ENCODE results near the gene APOLD1.
"Not testable (repeated sequence)": the region's sequence is repeated elsewhere in the genome, so short reads cannot be mapped to it uniquely, and the experiment has no call there.

Gene APOLD1

DNA sequence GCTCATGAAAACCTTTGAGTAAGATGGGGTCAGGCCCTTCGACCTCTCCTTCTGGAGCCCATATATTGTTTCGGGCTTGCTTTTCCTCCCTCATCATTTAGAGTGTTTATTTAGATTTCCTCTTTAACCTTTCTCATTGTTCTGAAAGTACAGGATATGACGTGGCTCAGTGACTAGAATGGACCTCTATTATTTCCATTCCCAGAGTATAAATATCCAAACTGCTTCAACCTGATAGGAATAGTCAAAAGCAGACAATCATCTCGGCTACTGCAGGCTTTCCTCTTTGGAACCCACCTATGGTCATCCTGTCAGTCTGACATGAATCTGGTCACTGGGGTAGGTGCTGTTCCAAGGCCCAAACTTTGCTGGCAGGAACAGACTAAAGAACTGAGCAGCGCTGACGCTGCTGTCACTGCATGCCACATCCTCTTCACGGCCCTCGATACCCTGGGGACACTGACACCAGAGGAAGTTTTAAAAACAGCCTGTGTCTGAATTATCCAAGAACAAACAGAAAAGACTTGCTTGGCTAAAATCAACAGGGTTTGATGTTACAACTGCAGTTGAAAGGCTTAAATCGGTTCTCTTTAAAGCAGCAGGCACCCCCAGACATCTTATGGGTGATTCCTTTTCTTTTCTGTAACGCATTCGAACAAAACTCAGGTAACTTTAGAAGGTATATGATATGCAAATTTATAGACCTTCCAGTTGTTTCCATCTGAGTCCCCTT lies 22.7 kb downstream of the APOLD1 start:
- no peak for DNase-seq (ENCODE audit: low spot score)

DNA sequence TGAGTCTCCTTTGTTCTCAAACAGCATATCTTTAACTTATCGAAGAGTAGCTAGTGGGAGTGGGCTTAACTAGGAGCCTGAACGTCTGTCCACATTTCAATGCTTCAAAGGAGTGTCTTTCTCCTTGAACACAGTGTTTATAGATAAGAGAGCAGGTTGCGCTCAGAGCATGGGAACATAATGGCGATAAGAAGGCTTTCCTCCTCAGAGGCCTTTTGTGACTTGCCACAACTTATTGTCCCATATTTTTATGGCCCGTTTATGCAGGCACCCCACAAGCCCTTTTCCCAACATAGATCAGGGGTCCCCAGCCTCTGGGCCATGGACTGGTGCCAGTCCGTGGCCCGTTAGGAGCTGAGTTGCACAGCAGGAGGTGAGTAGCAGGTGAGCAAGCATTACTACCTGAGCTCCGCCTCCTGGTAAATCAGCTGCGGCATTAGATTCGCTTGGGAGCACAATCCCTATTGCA lies 25.1 kb downstream of the APOLD1 start:
- no peak for DNase-seq (ENCODE audit: low spot score)

DNA sequence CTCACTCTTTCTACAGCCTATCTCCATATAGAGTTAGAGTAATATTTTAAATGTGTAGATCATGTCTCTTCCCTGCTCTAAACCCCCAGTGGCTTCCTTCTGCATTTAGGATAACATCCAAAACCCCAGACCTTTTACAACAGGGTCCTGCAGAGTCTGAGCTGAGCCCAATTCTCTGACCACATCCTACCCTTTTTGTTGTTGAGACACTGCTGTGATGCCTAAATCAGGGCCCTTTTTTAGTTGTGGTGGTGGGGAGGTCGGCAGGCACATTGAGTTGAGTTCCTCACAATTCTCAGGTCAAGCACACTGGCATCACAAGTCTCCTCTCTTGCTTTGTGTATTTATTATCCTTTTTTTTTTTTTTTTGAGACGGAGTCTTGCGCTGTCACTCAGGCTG lies 25.9 kb downstream of the APOLD1 start:
- DNase-seq (ENCODE audit: low spot score) = no peak

DNA sequence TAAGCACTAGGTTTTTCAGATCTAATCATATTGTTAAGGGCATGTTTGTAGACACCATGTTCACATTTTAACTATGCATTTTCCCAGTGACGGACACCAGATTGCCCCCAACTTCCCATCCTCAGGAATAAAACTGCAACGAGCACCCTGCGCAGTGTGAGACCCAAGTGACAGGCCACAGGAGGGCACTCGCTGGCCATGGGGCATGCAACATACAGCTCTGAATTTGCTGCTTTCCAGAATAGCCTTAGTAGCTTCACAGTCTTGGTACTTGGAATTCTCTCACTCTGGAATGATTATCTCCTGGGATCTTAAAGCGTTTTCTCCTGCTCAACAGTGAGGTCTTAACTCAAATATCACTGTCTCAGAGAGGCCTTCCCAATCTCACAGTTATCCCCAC lies 26.7 kb downstream of the APOLD1 start:
- no peak for DNase-seq (ENCODE audit: low spot score)

DNA sequence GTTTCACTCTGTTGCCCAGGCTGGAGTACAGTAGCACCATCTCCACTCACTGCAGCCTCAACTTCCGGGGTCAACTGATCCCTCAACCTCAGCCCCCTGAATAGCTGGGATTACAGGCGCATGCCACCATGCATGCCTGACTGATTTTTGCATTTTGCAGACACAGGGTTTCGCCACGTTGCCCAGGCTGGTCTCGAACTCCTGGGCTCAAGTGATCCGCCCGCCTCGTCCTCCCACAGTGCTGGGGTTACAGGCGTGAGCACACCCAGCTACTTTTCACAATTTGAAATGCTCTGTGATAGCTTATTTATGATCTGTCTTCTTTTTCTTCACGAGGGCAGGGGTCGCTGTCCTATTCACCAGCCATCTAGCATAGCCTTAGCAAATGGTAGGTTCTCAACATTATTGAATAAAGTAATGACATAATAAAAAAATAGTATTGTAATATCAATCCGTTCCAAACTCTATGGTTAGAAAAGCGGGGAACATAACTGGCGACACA lies 27.2 kb downstream of the APOLD1 start:
- no peak for DNase-seq (ENCODE audit: low spot score)

DNA sequence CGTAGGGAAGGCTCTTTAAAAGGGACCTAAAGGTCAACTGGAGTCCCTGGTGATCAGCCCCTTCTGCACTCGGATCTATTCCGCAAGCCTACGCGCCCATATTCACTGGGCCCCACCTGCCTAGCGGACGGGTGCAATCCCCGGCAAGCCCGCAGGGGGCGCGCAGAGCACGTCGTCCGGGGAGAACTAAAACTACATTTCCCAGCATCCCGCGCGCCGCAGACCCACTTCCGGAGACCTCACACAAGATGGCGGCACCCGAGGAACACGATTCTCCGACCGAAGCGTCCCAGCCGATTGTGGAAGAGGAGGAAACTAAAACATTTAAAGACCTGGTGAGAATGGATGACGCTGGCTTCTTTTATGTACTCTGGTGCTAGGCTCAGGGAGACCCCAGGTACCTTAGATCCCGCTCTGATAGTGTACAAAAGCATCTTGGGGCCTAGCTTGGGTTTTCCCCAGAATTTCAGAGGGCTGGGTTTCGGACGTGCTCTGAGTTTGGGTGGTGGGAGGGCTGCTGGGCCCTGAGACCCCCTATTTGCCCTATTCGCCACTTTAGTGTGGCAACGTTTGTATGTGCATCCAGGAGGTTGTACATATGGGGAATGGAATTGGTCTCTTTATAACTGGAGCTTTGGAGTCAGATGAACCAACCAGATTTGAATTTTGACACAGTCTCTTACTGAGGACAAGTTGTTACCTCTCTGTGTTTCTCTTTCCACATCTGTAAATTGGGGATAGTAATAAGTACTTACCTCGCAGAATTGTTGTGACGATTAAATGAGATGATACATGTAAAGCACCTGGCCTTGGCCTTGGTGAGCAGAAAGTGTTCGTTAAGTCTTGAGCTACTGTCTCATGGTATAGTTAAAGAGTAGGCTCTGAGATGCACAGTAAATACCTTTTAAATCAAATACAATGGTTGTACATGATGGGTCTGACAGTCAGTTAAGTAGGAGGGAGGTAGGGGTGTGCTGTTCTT lies 28.0 kb downstream of the APOLD1 start, which contains the start of gene DDX47:
Gene DDX47 (plus strand): TSS at position 227 of the 982 bp plus-strand sequence. CDS start 22 bp downstream, at position 249.
- DNase-seq (ENCODE audit: low spot score) = peak; percentile 83

DNA sequence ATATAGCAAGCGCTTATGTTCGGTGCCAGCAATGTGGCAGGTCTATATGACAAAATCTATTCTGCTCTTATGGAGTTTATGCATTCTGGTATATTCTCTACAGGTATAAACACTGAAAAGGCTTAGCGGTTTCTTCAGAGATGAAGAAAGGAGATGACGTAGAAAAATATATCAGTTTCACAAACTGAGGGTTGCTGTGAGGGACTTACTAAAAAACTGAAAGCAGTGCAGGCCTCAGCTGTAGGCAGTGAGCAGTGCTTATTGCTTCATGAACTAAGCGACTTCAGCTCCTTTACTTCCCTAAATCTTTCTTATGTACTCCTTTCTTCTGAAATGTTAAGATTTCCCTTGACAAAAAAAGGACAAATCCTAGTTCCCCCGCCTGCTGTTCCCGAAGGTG lies 32.2 kb downstream of the APOLD1 start:
- no peak for DNase-seq (ENCODE audit: low spot score)

DNA sequence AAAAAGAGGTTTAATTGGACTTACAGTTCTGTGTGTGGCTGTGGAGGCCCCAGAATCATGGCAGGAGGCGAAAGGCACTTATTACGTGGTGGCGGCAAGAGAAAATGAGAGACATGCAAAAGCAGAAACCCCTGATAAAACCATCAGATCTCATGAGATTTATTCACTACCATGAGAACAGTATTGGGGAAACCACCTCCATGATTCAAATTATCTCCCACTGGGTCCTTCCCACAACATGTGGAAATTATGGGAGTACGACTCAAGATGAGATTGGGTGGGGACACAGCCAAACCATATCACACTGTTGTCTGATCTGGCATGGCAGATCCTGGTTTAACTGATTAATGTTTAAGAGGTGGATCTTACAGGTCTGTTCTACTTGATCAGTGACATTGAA lies 33.2 kb downstream of the APOLD1 start:
- no peak for DNase-seq (ENCODE audit: low spot score)

DNA sequence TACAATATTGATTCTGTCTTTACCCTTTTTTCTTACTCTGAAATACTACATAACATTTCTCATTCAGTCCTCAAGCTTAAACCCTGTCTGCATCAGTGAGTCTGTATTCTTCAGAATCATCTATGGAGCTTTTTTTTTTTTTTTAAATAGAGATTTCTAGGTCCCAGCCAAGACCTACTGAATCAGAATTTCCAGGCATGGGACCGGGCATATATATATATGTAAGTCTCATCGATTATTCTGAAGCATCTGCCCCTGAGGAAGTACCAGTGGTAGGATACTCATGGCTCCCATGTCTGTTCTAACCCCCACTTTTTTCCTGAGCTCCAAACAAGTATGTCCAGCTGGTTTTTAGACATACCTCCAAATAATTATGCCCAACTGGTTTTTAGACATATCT lies 33.8 kb downstream of the APOLD1 start:
- DNase-seq (ENCODE audit: low spot score) = no peak

DNA sequence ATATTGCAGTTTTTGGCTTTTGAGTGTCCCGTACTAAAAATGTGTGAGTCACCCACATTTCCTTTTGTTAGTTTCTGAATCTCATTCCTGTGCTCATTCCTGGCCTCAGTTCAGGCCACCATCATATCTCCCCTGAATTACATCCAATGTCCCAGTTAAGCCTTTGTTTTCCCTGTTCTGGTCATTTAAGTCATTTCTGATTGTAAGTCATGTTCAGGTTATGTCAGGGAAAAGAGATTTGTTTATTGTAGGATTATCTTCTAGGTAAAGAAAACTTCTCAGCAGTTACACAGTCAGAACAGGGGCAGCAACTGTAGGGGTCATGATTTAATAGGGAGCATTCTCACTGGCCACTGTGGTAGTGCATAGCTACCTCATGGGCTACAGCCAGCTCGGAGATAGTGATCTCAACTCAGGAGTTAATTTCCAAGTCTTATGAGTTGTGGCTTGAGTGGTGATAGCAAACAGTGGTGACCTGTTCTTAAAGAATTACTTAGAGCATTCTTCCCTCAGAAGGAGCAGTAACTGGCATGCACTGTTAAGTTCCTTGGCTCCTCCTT lies 34.4 kb downstream of the APOLD1 start:
- DNase-seq (ENCODE audit: low spot score) = no peak

DNA sequence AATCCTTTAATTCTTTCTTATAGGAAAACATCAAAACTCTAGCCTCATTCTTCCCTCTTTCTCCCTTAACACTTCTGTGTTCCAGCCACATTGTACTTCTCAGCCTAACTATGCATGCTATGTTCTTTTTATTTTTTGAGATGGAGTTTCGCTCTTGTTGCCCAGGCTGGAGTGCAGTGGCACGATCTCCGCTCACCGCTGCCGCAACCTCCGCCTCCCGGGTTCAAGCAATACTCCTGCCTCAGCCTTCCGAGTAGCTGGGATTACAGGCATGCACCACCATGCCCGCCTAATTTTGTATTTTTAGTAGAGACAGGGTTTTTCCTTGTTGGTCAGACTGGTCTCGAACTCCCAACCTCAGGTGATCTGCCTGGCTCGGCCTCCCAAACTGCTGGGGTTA lies 34.9 kb downstream of the APOLD1 start:
- not testable (repeated sequence) for DNase-seq (ENCODE audit: low spot score)

DNA sequence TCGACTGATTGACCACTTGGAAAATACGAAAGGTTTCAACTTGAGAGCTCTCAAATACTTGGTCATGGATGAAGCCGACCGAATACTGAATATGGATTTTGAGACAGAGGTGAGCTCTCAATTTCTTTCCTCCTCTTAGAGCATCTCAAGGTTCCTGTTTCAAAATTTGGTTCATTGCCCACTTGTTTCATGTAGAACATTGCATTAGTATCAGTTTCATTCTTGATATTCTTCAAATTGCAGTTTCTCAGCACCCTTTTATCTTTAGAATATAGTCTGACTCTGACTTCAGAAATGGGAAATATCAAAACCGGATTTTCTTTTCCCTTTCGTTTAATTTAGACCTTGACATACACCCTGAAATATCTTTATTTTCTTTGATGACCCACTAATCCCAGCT lies 36.5 kb downstream of the APOLD1 start:
- no peak for DNase-seq (ENCODE audit: low spot score)

DNA sequence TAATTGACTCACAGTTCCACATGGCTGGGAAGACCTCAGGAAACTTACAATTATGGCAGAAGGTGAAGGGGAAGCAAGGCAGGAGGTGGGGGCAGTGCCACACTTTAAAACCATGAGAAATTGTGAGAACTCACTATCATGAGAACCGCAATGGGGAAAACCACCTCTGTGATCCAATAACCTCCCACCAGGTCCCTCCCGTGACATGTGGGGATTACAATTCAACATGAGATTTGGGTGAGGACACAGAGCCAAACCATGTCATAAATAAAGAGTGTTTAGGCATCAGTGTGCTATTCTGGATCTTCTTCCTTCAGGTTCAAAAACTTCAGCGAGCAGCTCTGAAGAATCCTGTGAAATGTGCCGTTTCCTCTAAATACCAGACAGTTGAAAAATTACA lies 37.4 kb downstream of the APOLD1 start:
- no peak for DNase-seq (ENCODE audit: low spot score)

DNA sequence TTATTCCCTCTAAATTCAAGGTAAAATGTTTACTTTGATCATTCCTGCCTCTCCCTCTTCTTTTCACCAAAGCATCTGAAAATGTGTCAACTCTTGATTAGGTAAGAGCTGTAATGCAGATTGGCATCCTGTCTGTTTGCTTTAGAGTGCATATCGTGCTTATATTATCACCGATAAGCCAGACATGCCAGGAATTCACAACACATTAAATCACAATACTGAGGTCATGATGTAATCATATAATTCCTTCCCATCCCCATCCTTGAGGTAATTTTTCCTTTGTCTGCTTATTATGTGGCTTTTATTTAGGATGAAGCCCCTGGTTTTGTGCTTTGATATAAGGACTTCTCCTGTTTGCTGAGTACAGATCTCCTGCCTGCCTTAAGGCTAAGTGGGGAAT lies 37.8 kb downstream of the APOLD1 start:
- DNase-seq (ENCODE audit: low spot score) = no peak

DNA sequence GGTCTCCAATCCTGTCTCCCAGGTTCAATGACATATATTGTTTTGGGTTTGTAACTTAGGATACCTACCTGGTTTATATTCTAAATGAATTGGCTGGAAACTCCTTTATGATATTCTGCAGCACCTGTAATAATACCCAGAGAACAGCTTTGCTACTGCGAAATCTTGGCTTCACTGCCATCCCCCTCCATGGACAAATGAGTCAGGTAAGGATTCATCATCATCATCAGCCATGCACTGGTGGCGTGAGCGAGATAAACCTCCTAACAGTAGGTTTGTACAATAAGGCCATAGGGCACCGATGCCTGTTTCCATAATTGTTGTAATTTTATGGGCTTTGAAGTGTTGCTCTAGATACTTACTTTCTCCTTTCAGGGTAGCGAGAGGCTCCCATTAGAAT lies 38.4 kb downstream of the APOLD1 start:
- no peak for DNase-seq (ENCODE audit: low spot score)

DNA sequence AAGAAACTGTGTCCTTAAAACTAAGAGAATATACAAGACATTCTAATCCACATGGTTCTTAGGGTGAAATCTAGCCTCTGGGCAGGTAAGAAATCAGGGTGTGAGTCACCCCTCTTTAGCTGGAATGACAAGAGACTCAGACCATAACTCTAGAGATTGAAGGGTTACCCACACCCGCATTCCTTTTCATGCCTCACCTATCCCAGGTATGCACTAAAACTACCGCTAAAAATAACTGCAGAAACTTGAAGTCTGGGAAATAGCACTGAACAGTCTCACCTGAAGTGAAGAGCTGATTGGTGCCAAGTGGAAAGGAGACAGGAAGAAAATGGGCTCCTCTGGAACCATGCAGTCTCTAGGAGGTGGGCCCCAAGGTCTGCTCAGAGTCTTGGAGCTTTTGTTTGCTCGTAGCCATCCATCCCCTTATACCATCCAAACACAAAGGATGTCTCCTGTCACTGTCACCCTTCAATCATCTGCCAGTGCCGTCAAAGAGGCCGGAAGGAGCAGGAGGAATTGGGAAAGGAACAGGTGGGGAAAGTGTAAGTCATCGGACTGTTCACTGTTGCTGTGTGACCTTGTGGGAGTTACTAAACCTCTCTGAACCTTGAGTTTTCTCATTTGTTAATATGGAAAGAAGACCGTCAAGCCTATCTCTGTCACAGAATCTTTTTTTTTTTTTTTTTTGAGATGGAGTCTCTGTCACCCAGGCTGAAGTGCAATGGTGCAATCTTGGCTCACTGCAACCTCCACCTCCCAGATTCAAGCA lies 50.1 kb downstream of the APOLD1 start:
- DNase-seq (ENCODE audit: low spot score) = no peak

DNA sequence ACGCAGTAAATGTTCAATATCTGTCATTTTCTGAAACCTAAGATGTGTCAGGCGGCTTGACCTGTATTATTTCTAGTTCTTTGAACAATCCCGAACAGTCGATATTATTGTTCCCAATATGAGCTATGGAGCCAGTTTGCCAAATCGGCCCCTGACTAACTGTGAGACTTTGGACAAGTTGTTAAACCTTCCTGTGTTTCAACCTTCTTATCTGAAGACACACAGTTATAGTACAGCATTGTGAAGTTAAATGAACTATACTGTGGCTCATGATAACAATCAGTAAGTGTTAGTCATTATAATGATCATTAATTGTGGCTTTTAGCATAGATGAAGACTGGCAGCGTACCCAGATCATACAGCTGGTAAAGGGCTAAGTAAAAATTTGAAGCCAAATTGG lies 51.1 kb downstream of the APOLD1 start:
- DNase-seq (ENCODE audit: low spot score) = no peak

DNA sequence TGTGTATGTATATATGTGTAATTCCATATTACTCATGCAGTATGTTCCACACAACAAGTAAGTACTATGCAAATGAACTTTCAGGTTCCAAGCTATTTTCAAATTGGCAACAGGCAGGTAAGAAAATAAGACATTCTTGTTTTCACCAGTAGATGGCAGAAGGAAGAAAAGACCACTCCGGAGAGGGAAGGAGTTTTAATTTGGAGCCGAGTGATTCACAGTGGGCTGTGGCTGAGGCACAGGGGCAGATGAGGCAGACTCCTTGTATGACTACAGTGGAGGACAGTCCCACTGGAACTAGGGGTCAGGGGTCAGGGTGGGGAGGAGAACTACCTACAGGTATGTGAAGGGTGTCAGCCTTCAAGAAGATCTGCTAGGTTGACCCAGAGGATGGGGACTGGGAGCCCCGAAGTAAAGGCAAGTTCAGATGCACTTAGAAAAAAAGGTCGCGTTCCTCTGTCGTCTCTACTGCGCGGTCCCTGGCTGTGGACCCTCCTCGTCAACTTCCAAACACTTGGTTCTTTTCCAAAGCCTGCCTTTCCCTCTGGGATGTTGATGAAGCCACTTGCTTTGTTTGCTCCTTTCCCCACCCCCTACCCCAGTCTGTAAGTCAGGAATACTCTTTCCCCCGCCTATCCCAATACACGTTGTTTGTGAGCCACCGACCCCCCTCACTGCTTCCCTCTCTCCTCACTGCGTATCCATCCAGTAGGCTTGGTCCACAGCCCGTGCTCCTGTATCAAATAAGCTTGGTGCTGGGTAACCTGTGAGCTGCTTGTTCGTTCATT lies 51.8 kb downstream of the APOLD1 start:
- peak; percentile 64 for DNase-seq (ENCODE audit: low spot score)

DNA sequence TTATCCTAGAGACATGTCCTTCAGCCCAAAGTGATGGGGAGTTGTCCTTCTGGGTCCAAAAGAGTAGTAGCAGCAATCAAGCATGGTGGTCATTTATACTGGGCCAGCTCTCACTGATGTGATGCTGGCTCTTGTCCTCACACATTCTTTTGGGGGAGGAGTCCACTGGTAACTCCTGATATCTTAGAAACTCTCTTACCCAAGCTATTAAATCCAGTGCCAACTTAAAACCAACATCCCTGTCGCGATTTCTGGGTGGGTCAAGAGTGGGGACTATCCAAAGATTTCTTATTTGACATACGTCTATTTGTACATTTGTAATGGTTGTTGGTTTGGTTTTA lies 52.3 kb downstream of the APOLD1 start:
- no peak for DNase-seq (ENCODE audit: low spot score)

DNA sequence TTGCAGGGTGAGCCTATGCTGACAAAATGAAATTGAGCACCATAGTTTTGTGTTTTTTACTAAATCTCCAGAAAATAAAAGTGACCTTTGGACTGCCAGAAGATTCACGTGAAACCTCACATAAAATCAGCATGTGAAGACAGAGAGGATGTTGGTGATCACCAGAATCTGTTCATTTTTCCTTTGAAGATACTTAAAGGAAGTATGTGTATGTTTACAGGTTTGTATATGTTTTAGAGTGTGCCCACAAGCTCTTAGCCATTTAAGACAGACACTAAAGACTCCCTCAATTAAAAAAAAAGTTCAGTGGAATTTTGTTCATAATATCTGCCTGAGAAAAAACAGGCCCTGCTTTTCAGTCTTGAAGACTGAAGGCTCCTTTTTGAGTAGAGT lies 53.5 kb downstream of the APOLD1 start:
- DNase-seq (ENCODE audit: low spot score) = no peak

DNA sequence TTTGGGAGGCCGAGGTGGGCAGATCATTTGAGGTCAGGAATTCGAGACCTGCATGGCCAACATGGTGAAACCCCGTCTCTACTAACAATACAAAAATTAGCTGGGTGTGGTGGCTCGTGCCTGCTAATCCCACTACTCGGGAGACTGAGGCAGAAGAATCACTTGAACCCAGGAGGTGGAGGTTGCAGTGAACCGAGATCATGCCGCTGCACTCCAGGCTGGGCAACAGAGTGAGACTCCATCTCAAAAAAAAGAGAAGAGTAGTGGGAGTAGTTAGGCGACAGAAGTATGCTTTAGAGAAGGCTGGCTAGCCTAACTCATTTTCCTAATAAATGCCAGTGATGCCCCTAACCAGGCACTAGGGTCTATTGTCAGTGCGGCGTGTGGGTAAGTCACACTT lies 54.0 kb downstream of the APOLD1 start:
- DNase-seq (ENCODE audit: low spot score) = not testable (repeated sequence)
